Putamen (tissue), 1 donor: Measurements from ENCODE around the gene ADORA2A.
A peak's percentile ranks its signal among the peaks of the same experiment; 100 is the strongest.

ENCODE experiments used
- DNase-seq: peaks from one replicate; pipeline ENCODE4 v3.0.0-alpha.2; 2016; ENCODE audit warnings: low spot score

The ADORA2A gene

GRCh38 chr22:24433001-24433827 is 5.8 kb downstream of the ADORA2A start:
- no peak for DNase-seq

DNA sequence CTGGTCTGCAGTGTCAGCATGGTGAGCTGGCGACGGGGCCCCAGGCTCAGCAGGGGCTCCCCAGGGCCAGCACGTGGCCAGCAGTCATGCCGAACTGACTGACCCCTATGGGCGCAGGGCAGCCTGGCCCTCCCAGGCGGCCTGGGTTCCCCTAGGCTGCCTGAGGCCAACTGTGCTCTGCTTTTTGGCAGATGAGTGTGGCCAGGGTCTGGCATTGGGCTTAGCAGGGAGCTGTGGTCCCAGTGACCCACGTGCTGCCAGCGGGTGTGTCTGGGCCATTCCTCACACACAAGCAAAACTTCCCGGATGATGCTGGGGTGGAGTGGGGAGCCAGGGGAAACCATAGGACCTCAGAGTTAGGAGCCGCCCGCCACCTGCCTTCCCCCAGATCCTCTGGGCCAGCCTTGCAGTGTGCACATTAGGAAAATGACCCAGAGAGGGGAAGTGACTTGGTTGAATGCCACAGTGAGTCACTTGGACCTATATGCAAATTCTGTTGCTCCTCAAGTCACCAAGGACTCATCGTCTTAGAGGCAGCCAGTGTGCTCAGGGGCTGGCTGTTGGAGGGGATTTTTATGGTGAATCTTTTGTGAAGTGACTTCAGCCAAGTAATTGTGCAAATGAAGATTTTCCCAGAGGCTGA is 6.5 kb downstream of the ADORA2A start:
- DNase-seq = no peak

GRCh38 chr22:24434471-24435322 is 7.3 kb downstream of the ADORA2A start:
- DNase-seq = no peak

DNA sequence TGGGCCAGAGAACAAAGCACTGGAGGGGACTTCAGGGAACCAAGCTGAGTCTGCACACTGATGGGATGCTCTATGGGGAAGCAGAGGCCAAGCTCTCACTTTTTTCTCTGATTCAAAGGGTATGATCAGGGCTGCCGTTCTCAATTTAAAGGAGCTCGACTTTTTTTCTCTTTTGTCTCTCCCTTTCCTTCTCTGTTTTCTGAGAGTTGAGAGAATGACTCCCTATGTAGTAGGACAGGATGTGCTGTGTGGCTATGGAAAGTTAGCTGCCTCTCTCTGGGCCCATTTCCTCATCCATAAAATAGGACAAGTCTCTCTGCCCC is 7.9 kb downstream of the ADORA2A start:
- DNase-seq = no peak

DNA sequence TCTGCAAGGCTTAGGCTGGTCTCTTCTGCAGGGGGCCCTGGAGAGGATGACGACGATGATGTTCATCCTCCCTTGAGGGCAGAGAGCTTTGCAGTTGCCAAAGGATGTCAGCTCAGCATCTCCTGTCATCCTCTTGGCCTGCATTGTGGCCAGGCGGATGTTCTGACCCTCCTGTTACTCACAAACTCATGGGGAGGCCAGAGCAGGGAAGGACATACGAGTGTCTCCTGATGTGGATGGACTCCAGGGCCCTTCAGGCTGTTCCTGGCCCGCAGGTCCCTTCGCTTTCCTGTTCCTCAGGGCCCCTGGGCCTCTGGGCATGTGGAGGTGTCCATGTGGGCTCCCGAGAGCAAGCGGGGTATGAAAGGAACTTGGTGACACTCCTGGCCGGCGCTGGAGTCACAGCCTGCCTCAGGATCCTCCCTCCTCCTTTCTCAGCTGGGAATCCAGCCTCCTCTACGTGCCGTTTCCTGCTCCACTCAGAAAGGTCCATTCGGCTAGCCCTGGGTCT is 8.5 kb downstream of the ADORA2A start:
- no peak for DNase-seq

DNA sequence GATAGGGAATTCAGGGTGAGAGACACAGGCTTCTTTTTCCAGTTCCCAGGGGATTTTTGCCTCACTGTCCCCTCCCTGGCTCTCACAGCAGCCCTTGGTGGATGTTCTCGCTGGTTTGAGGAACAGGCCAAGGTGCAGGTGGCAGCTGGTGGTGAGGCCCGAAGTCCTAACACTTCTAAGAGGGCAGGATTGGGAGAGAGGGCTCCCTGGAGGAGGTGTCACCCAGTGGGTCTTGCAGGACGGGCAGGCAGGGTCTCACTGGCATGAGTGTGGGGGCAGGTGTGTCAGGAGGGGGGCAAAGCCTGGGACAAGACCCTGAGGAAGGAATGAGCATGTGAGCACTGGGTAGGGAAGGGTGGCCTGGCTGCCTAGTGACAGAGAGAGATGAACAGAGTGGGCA is 9.2 kb downstream of the ADORA2A start:
- DNase-seq = no peak

DNA sequence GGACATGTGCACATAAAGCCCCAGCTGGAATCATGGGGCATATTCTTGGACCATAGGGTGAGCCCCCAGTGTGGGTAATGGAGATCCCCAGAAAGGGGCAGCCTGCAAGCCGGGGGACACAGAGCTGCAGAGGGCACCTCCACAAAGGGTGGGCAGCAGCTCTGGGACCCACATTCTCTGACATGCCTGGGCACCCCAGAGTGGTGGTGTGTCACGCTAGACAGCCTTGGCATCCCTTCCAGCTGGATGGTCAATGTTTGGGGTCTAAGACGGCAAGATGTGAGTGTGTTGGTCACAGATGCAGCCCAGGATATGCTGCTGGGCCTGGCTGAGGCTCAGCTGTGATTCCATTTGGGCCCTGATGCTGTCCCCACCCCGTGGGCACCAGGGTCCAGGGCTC is 9.7 kb downstream of the ADORA2A start:
- no peak for DNase-seq

DNA sequence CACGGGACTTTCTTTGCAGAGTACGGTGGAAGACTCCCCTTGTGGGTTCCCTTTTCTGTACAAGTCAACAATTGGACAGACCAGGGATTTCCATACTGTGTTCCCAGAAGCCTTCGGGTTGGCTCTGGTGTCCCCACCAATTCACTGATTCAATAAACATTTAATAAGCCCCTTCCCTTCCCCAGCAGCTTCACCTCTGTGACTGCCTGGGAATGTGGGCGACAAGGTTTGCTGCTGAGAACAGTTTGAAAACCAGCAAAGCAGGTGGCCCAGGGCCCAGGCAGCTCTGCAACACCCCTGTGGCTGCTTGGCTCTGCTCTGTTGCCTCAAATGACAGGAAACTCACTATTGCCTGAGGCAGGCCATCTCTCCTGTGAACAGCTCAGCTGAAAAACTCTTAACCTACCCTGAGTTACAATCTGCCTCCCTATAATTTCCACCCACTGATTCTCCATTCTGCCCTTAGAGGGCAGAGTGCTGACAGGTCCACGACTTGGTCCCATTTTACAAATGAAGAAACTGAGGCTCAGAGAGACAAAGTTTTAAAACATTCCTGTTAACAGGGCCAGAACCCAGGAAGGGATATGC is 10.4 kb downstream of the ADORA2A start:
- no peak for DNase-seq

GRCh38 chr22:24440270-24440717 is 12.9 kb downstream of the ADORA2A start:
- no peak for DNase-seq

DNA sequence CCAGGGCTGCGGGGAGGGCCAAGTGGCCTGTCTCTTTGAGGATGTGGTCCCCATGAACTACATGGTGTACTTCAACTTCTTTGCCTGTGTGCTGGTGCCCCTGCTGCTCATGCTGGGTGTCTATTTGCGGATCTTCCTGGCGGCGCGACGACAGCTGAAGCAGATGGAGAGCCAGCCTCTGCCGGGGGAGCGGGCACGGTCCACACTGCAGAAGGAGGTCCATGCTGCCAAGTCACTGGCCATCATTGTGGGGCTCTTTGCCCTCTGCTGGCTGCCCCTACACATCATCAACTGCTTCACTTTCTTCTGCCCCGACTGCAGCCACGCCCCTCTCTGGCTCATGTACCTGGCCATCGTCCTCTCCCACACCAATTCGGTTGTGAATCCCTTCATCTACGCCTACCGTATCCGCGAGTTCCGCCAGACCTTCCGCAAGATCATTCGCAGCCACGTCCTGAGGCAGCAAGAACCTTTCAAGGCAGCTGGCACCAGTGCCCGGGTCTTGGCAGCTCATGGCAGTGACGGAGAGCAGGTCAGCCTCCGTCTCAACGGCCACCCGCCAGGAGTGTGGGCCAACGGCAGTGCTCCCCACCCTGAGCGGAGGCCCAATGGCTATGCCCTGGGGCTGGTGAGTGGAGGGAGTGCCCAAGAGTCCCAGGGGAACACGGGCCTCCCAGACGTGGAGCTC is 13.5 kb downstream of the ADORA2A start:
- no peak for DNase-seq

- DNase-seq = no peak
Observed at GRCh38 chr22:24441406-24442351, 14.3 kb downstream of the ADORA2A start.

DNA sequence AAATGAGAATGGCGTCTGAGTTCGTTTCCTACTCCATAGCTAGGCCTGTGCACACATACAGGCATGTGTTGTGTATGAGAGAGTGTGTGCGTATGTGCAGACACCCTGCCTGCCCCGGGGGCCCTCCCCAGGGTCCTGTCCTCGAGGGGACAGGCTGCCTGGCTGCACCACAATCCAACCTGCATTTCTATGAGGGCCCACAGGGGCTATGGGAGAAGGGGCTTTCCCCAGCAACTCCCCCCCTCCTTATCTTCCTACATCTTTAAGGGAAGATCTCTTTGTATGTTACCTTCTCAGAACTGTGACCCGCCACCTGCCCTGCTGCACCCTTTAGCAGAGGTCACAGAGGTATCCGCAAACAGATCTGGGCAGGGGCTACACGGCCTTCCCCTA is 14.9 kb downstream of the ADORA2A start:
- no peak for DNase-seq

GRCh38 chr22:24443668-24444067 is 16.3 kb downstream of the ADORA2A start:
- DNase-seq = no peak

DNA sequence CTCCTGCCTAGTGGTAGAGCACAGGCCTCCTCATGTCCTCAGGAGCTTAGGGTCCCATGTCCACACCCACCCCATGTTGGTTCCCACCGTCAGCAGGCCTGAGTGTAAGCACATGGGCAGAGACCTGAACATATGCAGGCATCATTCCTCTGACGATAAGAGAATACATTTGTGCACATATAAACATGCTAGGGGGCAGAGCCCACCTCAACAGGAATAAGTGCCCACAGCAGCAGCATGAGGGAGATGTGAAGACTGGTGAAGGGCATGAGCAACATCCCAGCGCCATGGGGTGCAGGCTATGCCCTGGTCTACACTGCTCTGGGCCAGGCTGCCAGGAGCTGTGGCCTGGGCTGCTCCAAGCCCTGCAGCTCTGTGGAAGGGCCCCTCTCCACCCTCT is 16.9 kb downstream of the ADORA2A start:
- DNase-seq = no peak

GRCh38 chr22:24444729-24445466 is 17.5 kb downstream of the ADORA2A start:
- no peak for DNase-seq

- DNase-seq = peak; percentile 59
Observed at GRCh38 chr22:24445481-24446259, 18.3 kb downstream of the ADORA2A start.

- DNase-seq = peak; percentile 56
Observed at GRCh38 chr22:24446260-24446611, 18.8 kb downstream of the ADORA2A start.

DNA sequence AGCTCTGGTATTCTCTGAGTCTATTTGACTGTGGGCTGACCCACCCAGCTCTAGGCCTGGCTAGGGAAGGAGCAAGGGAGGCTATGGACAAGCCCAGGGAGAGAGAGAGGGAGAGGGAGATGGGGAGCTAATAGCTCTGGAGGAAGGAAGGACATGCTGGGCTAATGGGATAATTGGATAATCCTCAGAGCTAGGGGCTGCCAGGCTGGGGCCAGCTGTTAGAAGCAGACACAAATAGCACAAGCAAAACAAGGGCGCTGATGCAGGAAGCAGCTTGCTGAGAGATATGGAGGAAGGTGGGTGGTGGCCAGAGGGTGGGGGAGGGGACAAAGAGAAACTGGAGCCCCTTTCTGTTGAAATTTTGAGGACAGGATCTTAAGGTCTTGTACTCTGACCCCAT is 23.2 kb downstream of the ADORA2A start:
- no peak for DNase-seq

DNA sequence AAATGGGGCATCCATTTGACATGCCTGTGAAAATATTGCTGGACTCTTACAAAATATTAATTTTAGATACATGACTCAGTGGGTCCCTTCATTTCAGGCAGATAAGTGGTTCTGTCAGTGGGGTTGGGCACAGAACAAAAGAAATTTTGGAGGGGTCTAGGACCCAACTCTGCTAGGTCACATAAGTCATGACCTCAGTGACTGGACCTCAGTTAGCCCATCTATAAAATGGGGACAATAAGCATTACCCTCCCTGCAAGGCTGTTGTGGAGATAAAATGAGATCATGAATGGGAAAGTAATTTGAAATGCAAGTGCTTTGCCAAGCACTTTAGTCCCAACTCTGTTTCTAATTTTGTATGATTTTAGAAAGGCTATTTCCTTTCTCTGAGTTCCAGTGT is 23.8 kb downstream of the ADORA2A start:
- DNase-seq = no peak
